H1 (cell line): ENCODE data around the gene SLC35F6. TPM values are rescaled to one million over a fixed set of nuclear protein-coding genes. Genes with fewer than 3 reads are reported as not detected.

ENCODE experiments used
- CTCF ChIA-PET: fragments of 300-600 bp; sonication (Branson Sonifier 250); formaldehyde crosslinking; loops from one replicate; lab custom pipeline; 2021; ENCODE audit not compliant: partially characterized antibody; lab: Charles Lee
- POLR2A ChIA-PET: fragments of 300-600 bp; sonication (Branson Sonifier 250); formaldehyde crosslinking; loops from one replicate; lab custom pipeline; 2021; ENCODE audit warnings: inconsistent platforms; ENCODE audit not compliant: partially characterized antibody; lab: Charles Lee
- DNase-seq, 2 experiments: peaks; one replicate each; pipeline versions ENCODE4 v3.0.0 to v3.0.0-alpha.2; 2010 to 2022; ENCODE audit warnings: low spot score in 2 of 2, low read depth in 1 of 2, mixed read lengths in 1 of 2
- FAIRE-seq: peaks from 2 replicates; lab custom pipeline; 2011; peaks lifted over from hg19 to GRCh38; lab: Jason Lieb, UNC
- H2AFZ ChIP-seq: 2 replicates; pipeline ENCODE4 v1.8.1; 2012; ENCODE audit warnings: low read length, inconsistent platforms
- H2AK5ac ChIP-seq: 2 replicates; pipeline ENCODE4 v1.6.1; 2013; ENCODE audit warnings: low read depth, low read length
- H2BK120ac ChIP-seq: replicated peaks from 2 replicates; pipeline ENCODE3; 2013; ENCODE audit warnings: low read depth, low read length, inconsistent platforms
- H2BK12ac ChIP-seq: 2 replicates; pipeline ENCODE4 v1.6.1; 2013; ENCODE audit warnings: low read depth, low read length
- H2BK15ac ChIP-seq: 2 replicates; pipeline ENCODE4 v1.6.1; 2013; ENCODE audit warnings: low read length
- H2BK20ac ChIP-seq: 2 replicates; pipeline ENCODE4 v1.6.1; 2013; ENCODE audit warnings: low read length
- H2BK5ac ChIP-seq: 2 replicates; pipeline ENCODE4 v1.6.1; 2013; ENCODE audit warnings: low read depth, low read length
- H3K14ac ChIP-seq: 2 replicates; pipeline ENCODE4 v1.6.1; 2013; ENCODE audit warnings: inconsistent platforms; ENCODE audit not compliant: insufficient read length
- H3K18ac ChIP-seq: 2 replicates; pipeline ENCODE4 v1.6.1; 2013; ENCODE audit warnings: low read length; ENCODE audit errors: extremely low read depth
- H3K23ac ChIP-seq: 2 replicates; pipeline ENCODE4 v1.6.1; 2013; ENCODE audit warnings: inconsistent platforms; ENCODE audit not compliant: insufficient read length
- H3K23me2 ChIP-seq: 2 replicates; pipeline ENCODE4 v1.6.1; 2013; ENCODE audit warnings: low read depth, low read length
- H3K27ac ChIP-seq: 2 replicates; pipeline ENCODE4 v1.6.1; 2011; ENCODE audit warnings: low read depth, low read length, inconsistent platforms
- H3K27me3 ChIP-seq, 4 experiments: replicated peaks in 1 of 4; 1 replicate in 1 of 4; 2 replicates in 3 of 4; pipeline versions ENCODE4 v1.6.1 to v1.8.1; 2011 to 2013; ENCODE audit warnings: low read length in 3 of 4, mild to moderate bottlenecking in 3 of 4, inconsistent platforms in 2 of 4, mixed read lengths in 2 of 4, moderate library complexity in 1 of 4; ENCODE audit not compliant: control insufficient read depth in 3 of 4, insufficient read depth in 3 of 4; ENCODE audit errors: extremely low read depth in 1 of 4
- H3K36me3 ChIP-seq, 4 experiments: 2 replicates each; pipeline versions ENCODE4 v1.6.1 to v1.8.1; 2011 to 2013; ENCODE audit warnings: mild to moderate bottlenecking in 4 of 4, low read length in 3 of 4, moderate library complexity in 2 of 4, control low read depth in 1 of 4, inconsistent platforms in 1 of 4; ENCODE audit not compliant: insufficient read depth in 4 of 4, control insufficient read depth in 2 of 4
- H3K4ac ChIP-seq: replicated peaks from 2 replicates; pipeline ENCODE3; 2013; ENCODE audit warnings: low read length, low read depth, mixed read lengths, inconsistent platforms; ENCODE audit not compliant: insufficient read length
- H3K4me1 ChIP-seq, 4 experiments: replicated peaks in 1 of 4; 1 replicate in 1 of 4; 2 replicates in 3 of 4; pipeline versions ENCODE4 v1.6.1 to v1.8.1; 2011 to 2013; ENCODE audit warnings: low read length in 3 of 4, inconsistent platforms in 2 of 4, mixed read lengths in 1 of 4; ENCODE audit not compliant: insufficient read depth in 4 of 4, control insufficient read depth in 3 of 4
- H3K4me2 ChIP-seq, 2 experiments: 2 replicates each; pipeline versions ENCODE4 v1.6.1 to v1.8.1; 2011 to 2013; ENCODE audit warnings: low read depth in 2 of 2, low read length in 2 of 2, control low read depth in 1 of 2, inconsistent platforms in 1 of 2, mild to moderate bottlenecking in 1 of 2; ENCODE audit not compliant: insufficient read depth in 1 of 2
- H3K4me3 ChIP-seq, 4 experiments: fragments of 200-600, 300-600 bp in 1 of 4; sonication (generic), shearing (Covaris generic), sonication (Bioruptor Twin) in 1 of 4; 2 replicates each; pipeline versions ENCODE4 v1.5.1 to v1.8.1; 2011 to 2016; ENCODE audit warnings: low read length in 4 of 4, low read depth in 3 of 4, control low read depth in 2 of 4, inconsistent platforms in 2 of 4, mild to moderate bottlenecking in 2 of 4, mixed read lengths in 1 of 4, moderate library complexity in 1 of 4; ENCODE audit not compliant: insufficient read depth in 2 of 4; ENCODE audit errors: extremely low read depth in 1 of 4
- H3K56ac ChIP-seq: replicated peaks from 2 replicates; pipeline ENCODE3; 2013; ENCODE audit warnings: low read depth, mild to moderate bottlenecking, mixed read lengths, low read length, inconsistent platforms; ENCODE audit not compliant: insufficient read length
- H3K79me1 ChIP-seq: 2 replicates; pipeline ENCODE4 v1.6.1; 2013; ENCODE audit warnings: low read depth, low read length, control low read depth
- H3K79me2 ChIP-seq, 2 experiments: 2 replicates each; pipeline versions ENCODE4 v1.6.1 to v1.8.1; 2012 to 2013; ENCODE audit warnings: low read length in 2 of 2, mild to moderate bottlenecking in 2 of 2, inconsistent platforms in 1 of 2; ENCODE audit not compliant: insufficient read depth in 2 of 2, control insufficient read depth in 1 of 2
- H3K9ac ChIP-seq, 4 experiments: replicated peaks in 1 of 4; 1 replicate in 1 of 4; 2 replicates in 3 of 4; pipeline versions ENCODE4 v1.6.1 to v1.8.1; 2011 to 2013; ENCODE audit warnings: low read depth in 3 of 4, low read length in 3 of 4, control low read depth in 2 of 4, mild to moderate bottlenecking in 2 of 4, moderate library complexity in 2 of 4, inconsistent platforms in 1 of 4; ENCODE audit errors: extremely low read depth in 1 of 4
- H3K9me3 ChIP-seq, 2 experiments: 2 replicates each; pipeline versions ENCODE4 v1.6.1 to v1.8.1; 2012 to 2013; ENCODE audit warnings: mild to moderate bottlenecking in 2 of 2, moderate library complexity in 2 of 2, control low read depth in 1 of 2, inconsistent platforms in 1 of 2, low read depth in 1 of 2, low read length in 1 of 2, mixed read lengths in 1 of 2; ENCODE audit not compliant: insufficient read depth in 2 of 2
- H4K20me1 ChIP-seq, 2 experiments: replicated peaks in 1 of 2; 2 replicates each; pipeline versions ENCODE3 to v1.8.1; 2011 to 2013; ENCODE audit warnings: inconsistent platforms in 2 of 2, low read length in 2 of 2, mild to moderate bottlenecking in 1 of 2; ENCODE audit not compliant: insufficient read depth in 2 of 2, control insufficient read depth in 1 of 2
- H4K5ac ChIP-seq: 2 replicates; pipeline ENCODE4 v1.6.1; 2013; ENCODE audit warnings: low read length, low read depth, mixed read lengths, inconsistent platforms; ENCODE audit not compliant: insufficient read length
- H4K8ac ChIP-seq: 2 replicates; pipeline ENCODE4 v1.8.0; 2013; ENCODE audit warnings: mild to moderate bottlenecking, moderate library complexity, low read length, inconsistent platforms; ENCODE audit not compliant: insufficient read depth; ENCODE audit errors: extremely low read depth
- H4K91ac ChIP-seq: replicated peaks from 2 replicates; pipeline ENCODE3; 2013; ENCODE audit warnings: low read length, mixed read lengths, inconsistent platforms; ENCODE audit not compliant: insufficient read length
- EZH2 ChIP-seq: fragments of 200-600 bp; sonication (generic); IDR thresholded peaks from 2 replicates; pipeline ENCODE4 v1.7.1; 2012; ENCODE audit warnings: low read depth, mild to moderate bottlenecking, moderate library complexity, low read length, inconsistent platforms; ENCODE audit not compliant: severe bottlenecking
- WGBS, 2 experiments: shearing (Covaris generic) in 1 of 2; methylation state at CpG; one replicate each; pipeline versions ENCODE4 v1.1.6 to v1.1.7; 2013 to 2015; ENCODE audit warnings: low lambda C conversion rate in 2 of 2, mixed read lengths in 2 of 2, inconsistent platforms in 1 of 2, low coverage in 1 of 2, missing lambda C conversion rate in 1 of 2; ENCODE audit not compliant: insufficient replicate concordance in 2 of 2, insufficient coverage in 1 of 2, insufficient read length in 1 of 2; ENCODE audit errors: extremely low coverage in 1 of 2, missing lambda C conversion rate in 1 of 2; 5-methylcytosine and 5-hydroxymethylcytosine counted together
- polyA plus RNA-seq, 7 experiments: library from polyadenylated mRNA; depleted of rRNA in 3 of 7; stranded (reverse) in 5 of 7; unstranded in 2 of 7; fragments of >200 nt in 5 of 7; fragments of 200-250 nt in 2 of 7; gene quantifications; 1 replicate in 5 of 7; 2 replicates in 1 of 7; 4 replicates in 1 of 7; pipeline versions ENCODE4 v1.2.1 to v1.2.3, GENCODE V29; 2011 to 2013; ENCODE audit warnings: missing spikeins in 2 of 7, mixed read lengths in 2 of 7
- total RNA-seq: library from RNA; stranded (reverse); fragmentation: NEBNext Ultra II Directional; extraction: Animal tissue kit (Norgen Biotek cat#: 25700); gene quantifications from 2 replicates; pipeline ENCODE4 v1.2.1, GENCODE V29; 2021

Gene SLC35F6
- total and polyA plus RNA-seq, 2 of the 8 experiments (the other 6 are each of a cell fraction or from before 2014, with no cell fraction given) = 11.2 to 13.5 TPM

- Histone ChIP-seq H2BK20ac (no peak overlapping the region), H3K79me1 (peaks cover 2% of the 10 kb centered on the region; the same call in 1 of the 2 replicates), H3K56ac (no peak overlapping the region), H3K27ac (no peak overlapping the region), H4K20me1 (peaks cover 0 to 3% of the 10 kb centered on the region in 2 experiments), H2BK120ac (no peak overlapping the region), H3K18ac (no peak overlapping the region), H3K23ac (no peak overlapping the region), H3K4me1 (no peaks in the 10 kb centered on the region), H3K4me2 (no peak overlapping the region), H3K4ac (no peak overlapping the region), H2BK15ac (no peak overlapping the region), H3K9ac (no peak overlapping the region), H3K36me3 (peaks cover 5 to 7% (median 6%) of the 10 kb centered on the region in 4 experiments; a peak in 4 of 8 replicates), H4K8ac (peak overlapping the region; percentile 35; the same call in 1 of the 2 replicates), H3K23me2 (no peaks in the 10 kb centered on the region), H3K9me3 (no peaks in the 10 kb centered on the region), H3K79me2 (no peaks in the 10 kb centered on the region), H2AFZ (no peak overlapping the region), H3K4me3 (no peak overlapping the region), H3K27me3 (no peaks in the 10 kb centered on the region), H3K14ac (no peak overlapping the region), H2BK5ac (no peak overlapping the region; the same call in 1 of the 2 replicates), H4K91ac (no peak overlapping the region), H4K5ac (no peak overlapping the region), H2AK5ac (no peak overlapping the region), H2BK12ac (no peak overlapping the region)
- DNase-seq (no peak), FAIRE-seq (no peak)
- TF ChIP-seq EZH2 = no peak
- 83% methylated on average over 5 of the region's 5 CpGs; no CpG with 5 or more reads in 1 of the 2 experiments for WGBS, 2 experiments
- ChIA-PET POLR2A (no interaction called here), CTCF (interaction anchor here (0.7 to 1.1 kb wide), 2 partner anchors 10 to 69 kb away, joined by 3 read pairs; no protein-coding TSS in a partner anchor)
These were observed 12.2 kb downstream of the SLC35F6 start for GRCh38 chr2:26776195-26776800.
